Loucy (cell line): ENCODE data around the gene UBL4A.

Source experiments
- EZH2phosphoT487 ChIP-seq: fragments of 200-600 bp; IDR thresholded peaks from 2 replicates; pipeline ENCODE4 v1.6.1; 2018; ENCODE audit warnings: antibody characterized with exemption, mild to moderate bottlenecking, moderate library complexity, borderline replicate concordance
- TF ChIP-seq, protein P1 (sequence below): fragments of 200-600 bp; sonication (generic); conservative IDR thresholded peaks from 2 replicates; pipeline ENCODE4 v1.5.1; 2014; ENCODE audit warnings: mild to moderate bottlenecking, antibody characterized with exemption, low read length

DNA sequence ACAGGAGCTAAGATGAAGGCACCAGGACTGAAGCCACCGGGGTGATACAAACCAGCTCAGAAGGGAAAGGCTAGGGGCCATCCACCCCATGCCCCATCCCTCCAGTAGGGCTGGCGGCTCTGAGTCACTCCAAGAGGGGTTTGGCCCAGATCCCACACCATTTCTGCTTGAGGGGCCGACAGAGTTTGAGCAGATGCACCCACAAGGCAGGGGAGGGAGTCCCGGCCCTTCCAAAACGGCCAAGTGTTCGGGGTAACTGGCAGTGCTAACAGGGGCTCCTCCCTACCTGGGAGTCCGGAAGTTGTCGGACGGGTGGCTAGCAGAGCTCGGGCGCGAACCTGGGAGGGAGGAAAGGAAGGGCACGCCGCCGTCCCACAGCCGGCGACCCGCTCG, 3.6 kb upstream of the UBL4A start:
- TF ChIP-seq EZH2phosphoT487, result no peak
- TF ChIP-seq, protein P1, sequence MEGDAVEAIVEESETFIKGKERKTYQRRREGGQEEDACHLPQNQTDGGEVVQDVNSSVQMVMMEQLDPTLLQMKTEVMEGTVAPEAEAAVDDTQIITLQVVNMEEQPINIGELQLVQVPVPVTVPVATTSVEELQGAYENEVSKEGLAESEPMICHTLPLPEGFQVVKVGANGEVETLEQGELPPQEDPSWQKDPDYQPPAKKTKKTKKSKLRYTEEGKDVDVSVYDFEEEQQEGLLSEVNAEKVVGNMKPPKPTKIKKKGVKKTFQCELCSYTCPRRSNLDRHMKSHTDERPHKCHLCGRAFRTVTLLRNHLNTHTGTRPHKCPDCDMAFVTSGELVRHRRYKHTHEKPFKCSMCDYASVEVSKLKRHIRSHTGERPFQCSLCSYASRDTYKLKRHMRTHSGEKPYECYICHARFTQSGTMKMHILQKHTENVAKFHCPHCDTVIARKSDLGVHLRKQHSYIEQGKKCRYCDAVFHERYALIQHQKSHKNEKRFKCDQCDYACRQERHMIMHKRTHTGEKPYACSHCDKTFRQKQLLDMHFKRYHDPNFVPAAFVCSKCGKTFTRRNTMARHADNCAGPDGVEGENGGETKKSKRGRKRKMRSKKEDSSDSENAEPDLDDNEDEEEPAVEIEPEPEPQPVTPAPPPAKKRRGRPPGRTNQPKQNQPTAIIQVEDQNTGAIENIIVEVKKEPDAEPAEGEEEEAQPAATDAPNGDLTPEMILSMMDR, result no peak
